Esophagus squamous epithelium (tissue), 5 donors: ENCODE measurements around the gene PBX4. TPM values are rescaled to one million over a fixed set of nuclear protein-coding genes. Genes with fewer than 3 reads are reported as not detected.

Source experiments
- DNase-seq: peaks from one replicate; lab custom pipeline; 2025; lab: John Stamatoyannopoulos, UW
- H3K27ac ChIP-seq, 4 donors: fragments of 200-600 bp; sonication (generic); one replicate each; pipeline ENCODE4 v1.5.1; 2016 to 2019; ENCODE audit warnings: mild to moderate bottlenecking in 1 of 4
- H3K27me3 ChIP-seq, 4 donors: fragments of 200-600 bp; sonication (generic); 1 replicate in 3 of 4; 2 replicates in 1 of 4; pipeline versions ENCODE4 v1.5.1 to v1.6.0; 2017 to 2021; ENCODE audit warnings: antibody characterized with exemption in 1 of 4
- H3K36me3 ChIP-seq, 3 donors: fragments of 200-600 bp; sonication (generic); one replicate each; pipeline ENCODE4 v1.5.1; 2016 to 2019
- H3K4me1 ChIP-seq, 3 donors: fragments of 200-600 bp; sonication (generic); one replicate each; pipeline ENCODE4 v1.5.1; 2017 to 2019
- H3K4me3 ChIP-seq, 4 donors: fragments of 200-600 bp; sonication (generic); 1 replicate in 3 of 4; 2 replicates in 1 of 4; pipeline ENCODE4 v1.5.1; 2016 to 2019; ENCODE audit warnings: mild to moderate bottlenecking in 2 of 4, moderate library complexity in 1 of 4
- H3K9me3 ChIP-seq, 3 donors: fragments of 200-600 bp; sonication (generic); one replicate each; pipeline ENCODE4 v1.5.1; 2016 to 2019
- POLR2A ChIP-seq, 4 donors: fragments of 450-650 bp; IDR thresholded peaks; one replicate each; pipeline ENCODE4 v1.6.1; 2017; ENCODE audit warnings: antibody characterized with exemption in 4 of 4, mild to moderate bottlenecking in 4 of 4, moderate library complexity in 3 of 4
- WGBS, 2 donors: methylation state at CpG; one replicate each; pipeline ENCODE4 v1.1.5; 2018; 5-methylcytosine and 5-hydroxymethylcytosine counted together
- intact Hi-C: fragments of 100-400 bp; cut with DNase I; formaldehyde crosslinking; loops from one replicate; pipeline ENCODE4 v1.15.0; 2022
- total RNA-seq, 4 donors: library from RNA; depleted of rRNA; stranded (reverse); fragments of >200 nt; gene quantifications; one replicate each; pipeline ENCODE4 v1.1.0, GENCODE V29; 2016
- TF ChIP-seq, protein P1 (sequence below), 6 experiments: fragments of 450-650 bp in 4 of 6; fragments of 200-600 bp in 2 of 6; sonication (generic) in 2 of 6; IDR thresholded peaks; one replicate each; pipeline ENCODE4 v1.5.1; 2016 to 2019; ENCODE audit warnings: antibody characterized with exemption in 6 of 6, mild to moderate bottlenecking in 4 of 6, moderate library complexity in 4 of 6
- donor health status: DM: yes; HTN: yes; CAD: no.

The PBX4 gene
- total RNA-seq, 4 donors from 2014 or later, result 0.61 to 1.9 (median 1.7) TPM

GRCh38 chr19:19584356-19584755 lies 34.1 kb downstream of the PBX4 start:
- Histone ChIP-seq H3K27ac (no peak overlapping the region), H3K36me3 (no peaks in the 10 kb centered on the region), H3K27me3 (no peaks in the 10 kb centered on the region), H3K4me1 (peaks cover 0 to 4% (median 0%) of the 10 kb centered on the region in 3 donors), H3K4me3 (no peak overlapping the region), H3K9me3 (no peaks in the 10 kb centered on the region)
- DNase-seq, result no peak
- 92 to 95% methylated on average over 6 of the region's 6 CpGs for WGBS, 2 donors
- TF ChIP-seq POLR2A (IDR thresholded peaks at IDR 0.05), result no peak
- TF ChIP-seq, protein P1, sequence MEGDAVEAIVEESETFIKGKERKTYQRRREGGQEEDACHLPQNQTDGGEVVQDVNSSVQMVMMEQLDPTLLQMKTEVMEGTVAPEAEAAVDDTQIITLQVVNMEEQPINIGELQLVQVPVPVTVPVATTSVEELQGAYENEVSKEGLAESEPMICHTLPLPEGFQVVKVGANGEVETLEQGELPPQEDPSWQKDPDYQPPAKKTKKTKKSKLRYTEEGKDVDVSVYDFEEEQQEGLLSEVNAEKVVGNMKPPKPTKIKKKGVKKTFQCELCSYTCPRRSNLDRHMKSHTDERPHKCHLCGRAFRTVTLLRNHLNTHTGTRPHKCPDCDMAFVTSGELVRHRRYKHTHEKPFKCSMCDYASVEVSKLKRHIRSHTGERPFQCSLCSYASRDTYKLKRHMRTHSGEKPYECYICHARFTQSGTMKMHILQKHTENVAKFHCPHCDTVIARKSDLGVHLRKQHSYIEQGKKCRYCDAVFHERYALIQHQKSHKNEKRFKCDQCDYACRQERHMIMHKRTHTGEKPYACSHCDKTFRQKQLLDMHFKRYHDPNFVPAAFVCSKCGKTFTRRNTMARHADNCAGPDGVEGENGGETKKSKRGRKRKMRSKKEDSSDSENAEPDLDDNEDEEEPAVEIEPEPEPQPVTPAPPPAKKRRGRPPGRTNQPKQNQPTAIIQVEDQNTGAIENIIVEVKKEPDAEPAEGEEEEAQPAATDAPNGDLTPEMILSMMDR (IDR thresholded peaks at IDR 0.05), result no peak
- intact Hi-C loops, result no loop called here

DNA sequence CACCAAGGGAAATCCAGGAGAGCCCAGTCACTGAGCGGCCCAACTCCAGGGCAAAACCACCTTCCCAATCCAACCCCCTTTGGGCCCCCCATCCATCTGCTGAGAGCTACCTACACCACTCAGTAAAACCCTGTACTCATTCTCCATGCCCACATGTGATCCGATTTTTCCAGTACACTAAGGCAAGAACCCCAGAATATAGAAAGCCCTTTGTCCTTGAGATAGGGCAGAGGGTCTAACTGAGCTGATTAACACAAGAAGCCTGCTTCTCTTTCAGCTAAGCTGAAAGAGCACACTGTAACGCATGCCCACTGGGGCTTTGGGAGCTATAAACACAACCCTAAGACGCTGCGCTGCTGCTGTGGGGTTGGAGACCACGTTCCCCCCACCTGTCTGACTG lies 36.0 kb downstream of the PBX4 start:
- TF ChIP-seq, protein P1 (IDR thresholded peaks at IDR 0.05), result no peak
- no peak for TF ChIP-seq POLR2A (IDR thresholded peaks at IDR 0.05)
- Histone ChIP-seq H3K36me3 (no peaks in the 10 kb centered on the region), H3K4me3 (no peak overlapping the region), H3K4me1 (peaks cover 0 to 4% (median 0%) of the 10 kb centered on the region in 3 donors), H3K9me3 (no peaks in the 10 kb centered on the region), H3K27me3 (no peaks in the 10 kb centered on the region), H3K27ac (no peak overlapping the region)
- intact Hi-C loops, result no loop called here
- 75 to 93% methylated on average over 2 to 4 of the region's 6 CpGs for WGBS, 2 donors
- DNase-seq, result no peak

- H3K4me3 ChIP-seq, result no peak overlapping the region
- H3K4me1 ChIP-seq, result peaks cover 0 to 4% (median 0%) of the 10 kb centered on the region in 3 donors
- H3K36me3 ChIP-seq, result no peaks in the 10 kb centered on the region
- intact Hi-C loops, result no loop called here
- H3K9me3 ChIP-seq, result no peaks in the 10 kb centered on the region
- H3K27me3 ChIP-seq, result no peaks in the 10 kb centered on the region
- H3K27ac ChIP-seq, result no peak overlapping the region
- TF ChIP-seq, protein P1 (IDR thresholded peaks at IDR 0.05), result no peak
- TF ChIP-seq POLR2A (IDR thresholded peaks at IDR 0.05), result no peak
- no peak for DNase-seq
- WGBS, 2 donors, result 80 to 95% methylated on average over 4 of the region's 13 CpGs
These were observed 37.1 kb downstream of the PBX4 start for GRCh38 chr19:19581391-19581790.

- peaks cover 0 to 4% (median 0%) of the 10 kb centered on the region in 3 donors for H3K4me1 ChIP-seq
- 100% methylated on average over 1 to 3 of the region's 4 CpGs for WGBS, 2 donors
- no peak for DNase-seq
These were observed 38.1 kb downstream of the PBX4 start for GRCh38 chr19:19580418-19580817.

DNA sequence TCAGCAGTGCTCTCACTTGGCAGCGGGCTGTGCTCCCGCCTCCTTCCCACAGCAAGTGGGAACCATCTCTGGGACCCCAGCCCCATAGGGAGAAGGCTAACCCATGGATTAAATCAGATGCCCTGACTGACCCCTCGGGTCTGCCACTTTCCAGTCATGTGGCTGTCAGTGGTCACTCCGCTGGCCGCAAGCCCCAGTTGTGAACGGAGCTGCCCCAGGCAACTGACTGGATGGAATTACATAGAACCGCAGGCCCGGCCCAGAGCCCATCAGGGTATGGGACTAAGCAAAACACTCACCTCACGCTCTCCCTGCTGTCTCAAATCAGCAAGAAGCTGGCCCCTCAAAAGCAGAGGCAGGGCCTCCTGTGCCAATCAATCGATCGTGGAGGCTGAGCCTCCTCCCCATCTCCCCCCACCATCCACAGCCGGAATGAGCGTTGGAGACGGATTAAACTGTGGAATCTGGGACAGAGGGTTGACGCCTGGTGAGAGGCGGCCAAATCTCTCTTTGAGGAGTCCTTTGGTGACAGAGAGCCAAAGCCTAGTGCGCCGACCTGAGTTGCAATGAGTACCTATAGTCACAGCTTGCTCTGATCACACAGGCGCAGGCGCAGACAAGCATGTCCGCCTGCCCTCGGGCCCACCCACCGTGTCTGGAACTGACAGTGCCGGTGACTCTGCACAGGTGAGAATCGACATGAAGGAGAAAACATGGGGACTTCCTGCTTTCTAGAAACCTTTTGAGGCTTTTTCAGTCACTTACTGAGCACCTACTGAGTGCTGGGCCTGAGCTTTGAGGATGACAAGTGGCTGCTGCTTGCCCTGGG lies 38.7 kb downstream of the PBX4 start:
- Histone ChIP-seq H3K4me1 (peaks cover 0 to 4% (median 0%) of the 10 kb centered on the region in 3 donors), H3K27me3 (no peaks in the 10 kb centered on the region), H3K27ac (no peak overlapping the region), H3K36me3 (no peaks in the 10 kb centered on the region), H3K9me3 (no peaks in the 10 kb centered on the region), H3K4me3 (no peak overlapping the region)
- no peak for TF ChIP-seq POLR2A (IDR thresholded peaks at IDR 0.05)
- TF ChIP-seq, protein P1 (IDR thresholded peaks at IDR 0.05), result no peak
- WGBS, 2 donors, result 75 to 79% methylated on average over 9 to 21 of the region's 25 CpGs
- DNase-seq, result no peak
- intact Hi-C loops, result no loop called here

More at GRCh38 chr19:19580418-19580817, 38.1 kb downstream of the PBX4 start:
- H3K27ac ChIP-seq, result no peak overlapping the region
- H3K36me3 ChIP-seq, result no peaks in the 10 kb centered on the region
- no peak overlapping the region for H3K4me3 ChIP-seq
- TF ChIP-seq, protein P1 (IDR thresholded peaks at IDR 0.05), result no peak
- TF ChIP-seq POLR2A (IDR thresholded peaks at IDR 0.05), result no peak
- intact Hi-C loops, result no loop called here
- H3K27me3 ChIP-seq, result no peaks in the 10 kb centered on the region
- no peaks in the 10 kb centered on the region for H3K9me3 ChIP-seq
